ENCODE results near the gene VAMP1.

GRCh38 chr12:6424866-6425265, 45.6 kb downstream of the VAMP1 start:
- TF ChIP-seq CTCF (IDR thresholded peaks at IDR 0.05) (no peak), POLR2A (IDR thresholded peaks at IDR 0.05) (no peak)

Data from lower leg skin (tissue), 3 donors.